Karpas-422 (cell line): ENCODE results near the gene HCFC1R1. TPM values are rescaled to one million over a fixed set of nuclear protein-coding genes. Genes with fewer than 3 reads are reported as not detected.

Experiments used
- DNase-seq: peaks from one replicate; pipeline ENCODE4 v3.0.0-alpha.2; 2015
- H2AFZ ChIP-seq: fragments of 200-600 bp; sonication (generic); 2 replicates; pipeline ENCODE4 v1.6.1; 2014; ENCODE audit warnings: antibody characterized with exemption, low read length, mixed read lengths
- H3K27ac ChIP-seq: fragments of 200-600 bp; sonication (generic); 2 replicates; pipeline ENCODE4 v1.5.1; 2014; ENCODE audit warnings: mild to moderate bottlenecking, low read length, moderate library complexity
- H3K27me3 ChIP-seq: fragments of 200-600 bp; sonication (generic); 2 replicates; pipeline ENCODE4 v1.6.1; 2014; ENCODE audit warnings: low read length, mixed read lengths
- H3K36me3 ChIP-seq: fragments of 200-600 bp; sonication (generic); 2 replicates; pipeline ENCODE4 v1.6.1; 2014; ENCODE audit warnings: low read length, mixed read lengths; ENCODE audit not compliant: insufficient read depth
- H3K4me1 ChIP-seq: fragments of 200-600 bp; sonication (generic); 2 replicates; pipeline ENCODE4 v1.6.1; 2014; ENCODE audit warnings: mild to moderate bottlenecking, low read length, mixed read lengths
- H3K4me2 ChIP-seq: fragments of 200-600 bp; sonication (generic); 2 replicates; pipeline ENCODE4 v1.6.1; 2014; ENCODE audit warnings: low read length, low read depth, mild to moderate bottlenecking; ENCODE audit not compliant: poor library complexity, severe bottlenecking
- H3K4me3 ChIP-seq: fragments of 200-600 bp; sonication (generic); 2 replicates; pipeline ENCODE4 v1.5.1; 2014; ENCODE audit warnings: mild to moderate bottlenecking, antibody characterized with exemption, low read length, mixed read lengths
- H3K79me2 ChIP-seq: fragments of 200-600 bp; sonication (generic); 2 replicates; pipeline ENCODE4 v1.6.1; 2014; ENCODE audit warnings: mild to moderate bottlenecking, low read length, mixed read lengths
- H3K9ac ChIP-seq: fragments of 200-600 bp; sonication (generic); 2 replicates; pipeline ENCODE4 v1.6.0; 2014; ENCODE audit warnings: low read length
- H3K9me2 ChIP-seq: fragments of 200-600 bp; sonication (generic), shearing (Covaris generic); replicated peaks from 2 replicates; pipeline ENCODE4 v1.6.0; 2014; ENCODE audit warnings: mild to moderate bottlenecking, low read length, moderate library complexity; ENCODE audit not compliant: insufficient read depth
- H3K9me3 ChIP-seq: fragments of 300-700, 200-600 bp; sonication (generic); 2 replicates; pipeline ENCODE4 v1.6.1; 2014; ENCODE audit warnings: low read length, mixed read lengths
- H4K20me1 ChIP-seq: fragments of 200-600 bp; sonication (generic); 2 replicates; pipeline ENCODE4 v1.6.1; 2014; ENCODE audit warnings: mild to moderate bottlenecking, antibody characterized with exemption, low read length, low read depth; ENCODE audit not compliant: insufficient read depth
- total RNA-seq: library from RNA; depleted of rRNA; stranded (reverse); fragments of >200 nt; shearing (Covaris generic); gene quantifications from 2 replicates; pipeline ENCODE4 v1.2.3, GENCODE V29; 2014; ENCODE audit warnings: low replicate concordance

Gene HCFC1R1
- total RNA-seq, 1 experiment from 2014 or later, result 67.8 TPM

- Histone ChIP-seq H3K9ac (no peak overlapping the region), H4K20me1 (peaks cover 5% of the 10 kb centered on the region; the same call in 1 of the 2 replicates), H3K4me3 (no peak overlapping the region), H3K27me3 (no peaks in the 10 kb centered on the region), H3K27ac (no peak overlapping the region), H3K36me3 (peaks cover 16% of the 10 kb centered on the region; the same call in 1 of the 2 replicates), H2AFZ (no peak overlapping the region), H3K9me2 (no peaks in the 10 kb centered on the region), H3K79me2 (peaks cover 33% of the 10 kb centered on the region), H3K4me2 (no peak overlapping the region), H3K9me3 (no peaks in the 10 kb centered on the region), H3K4me1 (peaks cover 56% of the 10 kb centered on the region)
- no peak for DNase-seq
These were observed 47.1 kb downstream of the HCFC1R1 start for GRCh38 chr16:2976673-2977072.

GRCh38 chr16:2976201-2976600 lies 47.5 kb downstream of the HCFC1R1 start:
- no peak for DNase-seq
- peaks cover 6% of the 10 kb centered on the region for H4K20me1 ChIP-seq
- no peak overlapping the region for H3K4me3 ChIP-seq
- H3K36me3 ChIP-seq, result peaks cover 16% of the 10 kb centered on the region; the same call in 1 of the 2 replicates
- peaks cover 35% of the 10 kb centered on the region for H3K79me2 ChIP-seq
- H3K4me2 ChIP-seq, result no peak overlapping the region
- H3K27me3 ChIP-seq, result no peaks in the 10 kb centered on the region
- H2AFZ ChIP-seq, result no peak overlapping the region
- peaks cover 58% of the 10 kb centered on the region for H3K4me1 ChIP-seq
- no peaks in the 10 kb centered on the region for H3K9me3 ChIP-seq
- no peaks in the 10 kb centered on the region for H3K9me2 ChIP-seq
- H3K9ac ChIP-seq, result no peak overlapping the region
- no peak overlapping the region for H3K27ac ChIP-seq

- peaks cover 16% of the 10 kb centered on the region for H4K20me1 ChIP-seq
- no peaks in the 10 kb centered on the region for H3K27me3 ChIP-seq
- DNase-seq, result no peak
- no peaks in the 10 kb centered on the region for H3K9me3 ChIP-seq
- H3K9ac ChIP-seq, result no peak overlapping the region
- no peaks in the 10 kb centered on the region for H3K9me2 ChIP-seq
- H3K4me3 ChIP-seq, result no peak overlapping the region
- peaks cover 62% of the 10 kb centered on the region for H3K4me1 ChIP-seq
- H3K4me2 ChIP-seq, result no peak overlapping the region
- peaks cover 16% of the 10 kb centered on the region; the same call in 1 of the 2 replicates for H3K36me3 ChIP-seq
- no peak overlapping the region for H2AFZ ChIP-seq
- H3K27ac ChIP-seq, result no peak overlapping the region
- H3K79me2 ChIP-seq, result peaks cover 44% of the 10 kb centered on the region
These were observed 48.5 kb downstream of the HCFC1R1 start for GRCh38 chr16:2975161-2975795.

GRCh38 chr16:2974319-2975056 lies 49.3 kb downstream of the HCFC1R1 start:
- no peaks in the 10 kb centered on the region for H3K9me3 ChIP-seq
- no peak overlapping the region for H2AFZ ChIP-seq
- H3K27ac ChIP-seq, result no peak overlapping the region
- H3K9me2 ChIP-seq, result no peaks in the 10 kb centered on the region
- H3K4me2 ChIP-seq, result no peak overlapping the region
- DNase-seq, result no peak
- H3K4me1 ChIP-seq, result peaks cover 61% of the 10 kb centered on the region
- no peaks in the 10 kb centered on the region for H3K27me3 ChIP-seq
- H3K4me3 ChIP-seq, result no peak overlapping the region
- peaks cover 41% of the 10 kb centered on the region for H3K79me2 ChIP-seq
- H3K36me3 ChIP-seq, result peaks cover 16% of the 10 kb centered on the region; the same call in 1 of the 2 replicates
- H3K9ac ChIP-seq, result no peak overlapping the region
- H4K20me1 ChIP-seq, result peaks cover 16% of the 10 kb centered on the region

- Histone ChIP-seq H3K9me3 (no peaks in the 10 kb centered on the region), H3K27me3 (no peaks in the 10 kb centered on the region), H4K20me1 (peaks cover 16% of the 10 kb centered on the region), H2AFZ (no peak overlapping the region), H3K79me2 (peaks cover 34% of the 10 kb centered on the region), H3K36me3 (peaks cover 16% of the 10 kb centered on the region; the same call in 1 of the 2 replicates), H3K27ac (no peak overlapping the region), H3K4me1 (peaks cover 55% of the 10 kb centered on the region), H3K4me2 (no peak overlapping the region), H3K9me2 (no peaks in the 10 kb centered on the region), H3K9ac (no peak overlapping the region), H3K4me3 (no peak overlapping the region)
- no peak for DNase-seq
These were observed 50.0 kb downstream of the HCFC1R1 start for GRCh38 chr16:2973605-2974318.

- H3K4me3 ChIP-seq, result no peak overlapping the region
- H3K4me2 ChIP-seq, result peak overlapping the region; percentile 6
- no peaks in the 10 kb centered on the region for H3K9me2 ChIP-seq
- H3K79me2 ChIP-seq, result peaks cover 30% of the 10 kb centered on the region
- DNase-seq, result no peak
- H3K27ac ChIP-seq, result no peak overlapping the region
- H2AFZ ChIP-seq, result no peak overlapping the region
- H3K4me1 ChIP-seq, result peaks cover 60% of the 10 kb centered on the region
- no peaks in the 10 kb centered on the region for H3K9me3 ChIP-seq
- peaks cover 16% of the 10 kb centered on the region for H4K20me1 ChIP-seq
- H3K36me3 ChIP-seq, result peaks cover 16% of the 10 kb centered on the region; the same call in 1 of the 2 replicates
- no peaks in the 10 kb centered on the region for H3K27me3 ChIP-seq
- peak overlapping the region; percentile 21; the same call in 1 of the 2 replicates for H3K9ac ChIP-seq
These were observed 50.6 kb downstream of the HCFC1R1 start for GRCh38 chr16:2973093-2973492.
